Stromal cell of bone marrow (primary cell): ENCODE data around the gene ZNF790.
A peak's percentile ranks its signal among the peaks of the same experiment; 100 is the strongest.

Source experiments
- DNase-seq: peaks from one replicate; pipeline ENCODE4 v3.0.0-alpha.2; 2012; ENCODE audit warnings: low read depth

ZNF790 gene

GRCh38 chr19:36772311-36773222 is 65.6 kb downstream of the ZNF790 start, which contains the start of gene ZNF850:
TSS of gene ZNF850 (minus strand) at chr19:36772807. CDS start at chr19:36762606, 10,201 bp downstream.
- DNase-seq, result peak; percentile 86

DNA sequence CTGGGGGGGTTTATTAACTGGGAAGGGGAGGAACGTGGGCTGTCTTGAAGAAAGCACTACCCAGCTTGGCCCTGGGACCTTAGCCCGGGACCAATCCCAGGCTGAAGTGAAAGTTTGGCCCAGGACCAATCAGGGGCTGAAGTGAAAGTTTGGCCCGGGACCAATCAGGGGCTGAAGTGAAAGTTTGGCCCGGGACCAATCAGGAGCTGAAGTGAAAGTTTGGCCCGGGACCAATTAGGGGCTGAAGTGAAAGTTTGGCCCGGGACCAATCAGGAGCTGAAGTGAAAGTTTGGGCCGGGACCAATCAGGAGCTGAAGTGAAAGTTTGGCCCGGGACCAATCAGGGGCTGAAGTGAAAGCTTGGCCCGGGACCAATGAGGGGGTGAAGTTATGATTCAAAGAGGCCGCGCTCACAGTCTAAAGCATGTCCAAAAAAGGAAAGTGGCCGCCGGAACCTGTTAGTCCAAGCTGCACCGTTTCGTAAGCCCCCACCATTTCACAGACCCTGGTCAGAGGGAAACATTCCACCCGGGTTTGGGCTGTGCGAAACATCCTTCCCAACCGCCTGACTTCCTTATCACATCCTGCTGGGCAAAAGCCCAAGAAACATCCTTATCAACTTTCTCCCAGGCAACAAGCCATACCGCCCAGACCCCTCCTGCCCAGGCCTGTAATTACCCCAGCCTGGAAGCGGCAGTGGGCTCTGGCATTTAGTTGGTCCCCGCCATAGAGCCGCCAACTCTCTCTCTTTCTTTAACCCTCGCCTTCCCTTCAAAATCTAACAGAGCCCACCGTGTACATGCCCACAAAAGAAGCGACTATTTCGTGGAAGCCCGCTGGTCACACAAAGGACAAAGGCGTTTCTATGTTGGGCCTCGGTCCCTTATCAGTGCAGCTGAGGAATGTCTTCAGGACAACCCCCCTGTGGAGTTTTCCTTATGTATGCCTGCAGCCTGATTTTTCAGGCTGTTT is 66.6 kb downstream of the ZNF790 start:
- DNase-seq, result peak; percentile 47
